Memory B cell (primary cell): Measurements from ENCODE around the gene SLC45A2.
"Not testable (repeated sequence)": the region's sequence is repeated elsewhere in the genome, so short reads cannot be mapped to it uniquely, and the experiment has no call there.

ENCODE experiments used
- ATAC-seq: fragments of 150-1000 bp; cut with Tn5 transposase; 2 replicates; pipeline ENCODE4 v1.10.0; 2021; ENCODE audit warnings: low read depth, mild to moderate bottlenecking, moderate library complexity
- DNase-seq, 2 donors: peaks; one replicate each; pipeline ENCODE4 v3.0.0; 2022; ENCODE audit warnings: low spot score in 2 of 2
- H3K27ac Mint-ChIP-seq: one replicate; pipeline ENCODE4 v1.8.0; 2022; ENCODE audit warnings: mild to moderate bottlenecking, moderate library complexity, mixed read lengths
- H3K27me3 Mint-ChIP-seq: one replicate; pipeline ENCODE4 v1.8.0; 2022; ENCODE audit warnings: mixed read lengths
- H3K36me3 Mint-ChIP-seq: one replicate; pipeline ENCODE4 v1.8.0; 2022; ENCODE audit warnings: mild to moderate bottlenecking, mixed read lengths
- H3K4me1 Mint-ChIP-seq: one replicate; pipeline ENCODE4 v1.8.0; 2022; ENCODE audit warnings: mixed read lengths
- H3K4me3 Mint-ChIP-seq: one replicate; pipeline ENCODE4 v1.8.0; 2022; ENCODE audit warnings: mild to moderate bottlenecking, moderate library complexity, mixed read lengths
- H3K9me3 Mint-ChIP-seq: one replicate; pipeline ENCODE4 v1.8.0; 2022; ENCODE audit warnings: mixed read lengths

SLC45A2 gene

GRCh38 chr5:33968211-33969005 is 16.1 kb downstream of the SLC45A2 start:
- no peak overlapping the region for H3K27ac Mint-ChIP-seq
- no peak for DNase-seq
- no peaks in the 10 kb centered on the region for H3K36me3 Mint-ChIP-seq
- H3K4me1 Mint-ChIP-seq: peaks cover 2% of the 10 kb centered on the region
- no peak overlapping the region for H3K4me3 Mint-ChIP-seq
- no peaks in the 10 kb centered on the region for H3K27me3 Mint-ChIP-seq
- no peaks in the 10 kb centered on the region for H3K9me3 Mint-ChIP-seq
- no peak for ATAC-seq

- Mint-ChIP-seq H3K27ac (no peak overlapping the region), H3K36me3 (no peaks in the 10 kb centered on the region), H3K4me1 (peaks cover 2% of the 10 kb centered on the region), H3K27me3 (peaks cover 2% of the 10 kb centered on the region), H3K4me3 (no peak overlapping the region), H3K9me3 (no peaks in the 10 kb centered on the region)
- DNase-seq (no peak), ATAC-seq (no peak)
Observed at GRCh38 chr5:33966805-33967204, 17.7 kb downstream of the SLC45A2 start.

GRCh38 chr5:33964132-33964700 is 20.3 kb downstream of the SLC45A2 start:
- no peak overlapping the region for H3K4me3 Mint-ChIP-seq
- H3K27ac Mint-ChIP-seq: no peak overlapping the region
- H3K36me3 Mint-ChIP-seq: no peaks in the 10 kb centered on the region

DNA sequence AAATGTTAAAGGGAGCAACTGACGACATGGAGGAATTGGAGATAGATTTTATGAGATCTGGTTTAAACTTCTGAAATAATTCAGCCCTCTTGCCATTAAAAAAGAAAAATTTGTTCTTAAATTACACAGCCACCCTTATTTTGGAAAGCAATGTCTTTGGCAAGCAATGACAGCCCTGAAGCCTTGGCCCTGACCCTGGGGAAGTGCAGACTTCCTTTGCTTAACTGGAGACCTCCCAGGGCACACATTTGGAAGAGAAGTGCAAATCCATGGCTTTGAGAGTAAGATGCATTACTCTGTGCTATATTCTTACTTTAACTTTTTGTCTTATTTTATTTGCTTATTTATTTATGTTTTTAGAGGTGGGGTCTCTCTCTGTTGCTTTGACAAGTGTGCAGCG is 26.3 kb downstream of the SLC45A2 start:
- no peak for ATAC-seq
- H3K27ac Mint-ChIP-seq: no peak overlapping the region
- no peaks in the 10 kb centered on the region for H3K36me3 Mint-ChIP-seq
- no peak for DNase-seq
- H3K4me1 Mint-ChIP-seq: no peaks in the 10 kb centered on the region
- no peaks in the 10 kb centered on the region for H3K9me3 Mint-ChIP-seq
- H3K27me3 Mint-ChIP-seq: peaks cover 5% of the 10 kb centered on the region
- no peak overlapping the region for H3K4me3 Mint-ChIP-seq

More at GRCh38 chr5:33964132-33964700, 20.3 kb downstream of the SLC45A2 start:
- DNase-seq: no peak
- H3K9me3 Mint-ChIP-seq: no peaks in the 10 kb centered on the region
- H3K4me1 Mint-ChIP-seq: no peaks in the 10 kb centered on the region
- peaks cover 5% of the 10 kb centered on the region for H3K27me3 Mint-ChIP-seq
- no peak for ATAC-seq

- no peaks in the 10 kb centered on the region for H3K36me3 Mint-ChIP-seq
- peaks cover 5% of the 10 kb centered on the region for H3K27me3 Mint-ChIP-seq
- DNase-seq: no peak
- H3K4me1 Mint-ChIP-seq: no peaks in the 10 kb centered on the region
- no peak overlapping the region for H3K27ac Mint-ChIP-seq
- no peak overlapping the region for H3K4me3 Mint-ChIP-seq
- H3K9me3 Mint-ChIP-seq: no peaks in the 10 kb centered on the region
- ATAC-seq: no peak
Observed at GRCh38 chr5:33957577-33958150, 26.8 kb downstream of the SLC45A2 start.

- H3K27me3 Mint-ChIP-seq, ATAC-seq, H3K36me3 Mint-ChIP-seq, H3K9me3 Mint-ChIP-seq, H3K4me1 Mint-ChIP-seq, DNase-seq, H3K4me3 Mint-ChIP-seq, H3K27ac Mint-ChIP-seq: not testable (repeated sequence)
Observed at GRCh38 chr5:33952175-33952574, 32.3 kb downstream of the SLC45A2 start.

DNA sequence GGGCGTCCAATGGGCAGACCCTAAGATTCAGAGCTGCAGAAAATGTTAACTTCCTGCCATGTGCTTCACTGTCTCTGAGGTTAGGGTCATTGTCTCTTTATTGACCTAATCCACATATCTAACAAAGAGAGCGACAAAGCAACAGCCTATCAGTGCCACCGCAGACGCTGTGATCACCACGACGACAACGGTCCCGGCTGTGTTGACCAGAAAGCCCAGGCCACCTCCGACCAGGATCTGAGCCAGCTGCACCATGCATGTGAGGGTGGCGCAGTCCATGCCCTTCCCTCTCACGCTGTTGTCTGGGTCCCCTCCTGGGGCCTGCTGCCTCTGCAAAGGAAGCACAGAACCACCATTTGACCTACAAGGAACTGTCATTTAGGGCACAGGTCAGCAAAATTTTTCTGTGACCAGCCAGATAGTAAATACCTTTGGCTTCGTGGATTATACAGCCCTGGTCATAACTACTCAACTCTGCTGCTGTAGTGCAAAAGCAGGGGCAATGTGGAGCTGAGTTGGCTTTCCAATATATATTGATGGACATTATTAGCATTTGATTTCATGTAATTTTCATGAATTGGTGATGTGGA is 39.9 kb downstream of the SLC45A2 start:
- Mint-ChIP-seq H3K4me3 (no peak overlapping the region), H3K9me3 (peaks cover 3% of the 10 kb centered on the region)
- no peak for DNase-seq

GRCh38 chr5:33941090-33941489 is 43.4 kb downstream of the SLC45A2 start:
- no peak for DNase-seq
- Mint-ChIP-seq H3K27me3 (peaks cover 18% of the 10 kb centered on the region), H3K4me1 (no peaks in the 10 kb centered on the region), H3K36me3 (no peaks in the 10 kb centered on the region), H3K4me3 (no peak overlapping the region), H3K9me3 (no peaks in the 10 kb centered on the region), H3K27ac (no peak overlapping the region)
- no peak for ATAC-seq

More for the DNA sequence above, 39.9 kb downstream of the SLC45A2 start:
- H3K27ac Mint-ChIP-seq: no peak overlapping the region
- H3K4me1 Mint-ChIP-seq: no peaks in the 10 kb centered on the region
- no peaks in the 10 kb centered on the region for H3K36me3 Mint-ChIP-seq
- H3K27me3 Mint-ChIP-seq: peaks cover 9% of the 10 kb centered on the region
- ATAC-seq: no peak

- Mint-ChIP-seq H3K27ac (no peak overlapping the region), H3K27me3 (peaks cover 18% of the 10 kb centered on the region)
- no peak for DNase-seq
Observed at GRCh38 chr5:33939556-33940262, 44.8 kb downstream of the SLC45A2 start.

GRCh38 chr5:33938881-33939280 is 45.6 kb downstream of the SLC45A2 start:
- no peak for DNase-seq
- no peak overlapping the region for H3K27ac Mint-ChIP-seq
- no peak overlapping the region for H3K4me3 Mint-ChIP-seq
- ATAC-seq: no peak
- no peaks in the 10 kb centered on the region for H3K36me3 Mint-ChIP-seq
- no peaks in the 10 kb centered on the region for H3K9me3 Mint-ChIP-seq
- peaks cover 18% of the 10 kb centered on the region for H3K27me3 Mint-ChIP-seq
- H3K4me1 Mint-ChIP-seq: no peaks in the 10 kb centered on the region

More at GRCh38 chr5:33939556-33940262, 44.8 kb downstream of the SLC45A2 start:
- H3K9me3 Mint-ChIP-seq: no peaks in the 10 kb centered on the region
- no peak overlapping the region for H3K4me3 Mint-ChIP-seq
- H3K36me3 Mint-ChIP-seq: no peaks in the 10 kb centered on the region
- no peak for ATAC-seq
- no peaks in the 10 kb centered on the region for H3K4me1 Mint-ChIP-seq

DNA sequence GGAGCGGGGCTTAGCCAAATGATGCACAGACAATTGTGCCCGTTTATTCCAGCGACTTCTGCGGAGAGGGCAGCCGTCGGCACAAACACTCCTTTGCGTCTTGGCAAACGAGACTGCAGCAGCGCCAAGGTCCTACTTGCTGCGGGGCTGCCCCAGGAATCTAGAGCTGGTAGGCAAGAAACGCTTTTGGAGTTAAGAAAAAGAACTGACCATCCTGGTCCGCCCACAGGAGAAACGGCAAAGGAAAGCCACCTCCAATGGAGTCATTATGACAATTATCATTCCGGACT is 46.0 kb downstream of the SLC45A2 start:
- no peaks in the 10 kb centered on the region for H3K9me3 Mint-ChIP-seq
- DNase-seq (no peak), ATAC-seq (no peak)
- no peaks in the 10 kb centered on the region for H3K36me3 Mint-ChIP-seq
- H3K4me3 Mint-ChIP-seq: no peak overlapping the region
- H3K27ac Mint-ChIP-seq: no peak overlapping the region
- no peaks in the 10 kb centered on the region for H3K4me1 Mint-ChIP-seq
- H3K27me3 Mint-ChIP-seq: peaks cover 18% of the 10 kb centered on the region

- Mint-ChIP-seq H3K4me1 (no peaks in the 10 kb centered on the region), H3K36me3 (no peaks in the 10 kb centered on the region), H3K27me3 (peaks cover 18% of the 10 kb centered on the region), H3K9me3 (no peaks in the 10 kb centered on the region), H3K4me3 (no peak overlapping the region), H3K27ac (no peak overlapping the region)
- DNase-seq (no peak), ATAC-seq (no peak)
Observed at GRCh38 chr5:33937707-33938506, 46.6 kb downstream of the SLC45A2 start.

DNA sequence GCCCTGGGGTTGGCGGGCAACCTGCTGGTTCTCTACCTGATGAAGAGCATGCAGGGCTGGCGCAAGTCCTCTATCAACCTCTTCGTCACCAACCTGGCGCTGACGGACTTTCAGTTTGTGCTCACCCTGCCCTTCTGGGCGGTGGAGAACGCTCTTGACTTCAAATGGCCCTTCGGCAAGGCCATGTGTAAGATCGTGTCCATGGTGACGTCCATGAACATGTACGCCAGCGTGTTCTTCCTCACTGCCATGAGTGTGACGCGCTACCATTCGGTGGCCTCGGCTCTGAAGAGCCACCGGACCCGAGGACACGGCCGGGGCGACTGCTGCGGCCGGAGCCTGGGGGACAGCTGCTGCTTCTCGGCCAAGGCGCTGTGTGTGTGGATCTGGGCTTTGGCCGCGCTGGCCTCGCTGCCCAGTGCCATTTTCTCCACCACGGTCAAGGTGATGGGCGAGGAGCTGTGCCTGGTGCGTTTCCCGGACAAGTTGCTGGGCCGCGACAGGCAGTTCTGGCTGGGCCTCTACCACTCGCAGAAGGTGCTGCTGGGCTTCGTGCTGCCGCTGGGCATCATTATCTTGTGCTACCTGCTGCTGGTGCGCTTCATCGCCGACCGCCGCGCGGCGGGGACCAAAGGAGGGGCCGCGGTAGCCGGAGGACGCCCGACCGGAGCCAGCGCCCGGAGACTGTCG is 47.3 kb downstream of the SLC45A2 start:
- Mint-ChIP-seq H3K36me3 (no peaks in the 10 kb centered on the region), H3K27me3 (peaks cover 17% of the 10 kb centered on the region), H3K4me1 (no peaks in the 10 kb centered on the region), H3K4me3 (no peak overlapping the region), H3K27ac (no peak overlapping the region), H3K9me3 (no peaks in the 10 kb centered on the region)
- DNase-seq: no peak
- no peak for ATAC-seq
